ENCODE results near the gene CSRNP2.
A peak's percentile ranks its signal among the peaks of the same experiment; 100 is the strongest.
"Not testable (repeated sequence)": the region's sequence is repeated elsewhere in the genome, so short reads cannot be mapped to it uniquely, and the experiment has no call there.

CSRNP2 gene

GRCh38 chr12:51027342-51027835 is 56.0 kb downstream of the CSRNP2 start:
- no peak for DNase-seq (ENCODE audit: low read depth)

GRCh38 chr12:51025836-51026638 is 57.4 kb downstream of the CSRNP2 start, which contains the start of gene SLC11A2:
SLC11A2 (minus strand) TSS chr12:51026384; CDS start chr12:51010728, 15,656 bp downstream.
- DNase-seq (ENCODE audit: low read depth) = peak; percentile 95

GRCh38 chr12:51025338-51025835 is 58.0 kb downstream of the CSRNP2 start:
- peak; percentile 49 for DNase-seq (ENCODE audit: low read depth)

GRCh38 chr12:51023625-51024382 is 59.6 kb downstream of the CSRNP2 start:
- peak; percentile 23 for DNase-seq (ENCODE audit: low read depth)

GRCh38 chr12:51021694-51022093 is 61.7 kb downstream of the CSRNP2 start:
- no peak for DNase-seq (ENCODE audit: low read depth)

- no peak for DNase-seq (ENCODE audit: low read depth)
Observed at GRCh38 chr12:51020448-51021182, 62.8 kb downstream of the CSRNP2 start.

- DNase-seq (ENCODE audit: low read depth) = no peak
Observed at GRCh38 chr12:51019927-51020326, 63.5 kb downstream of the CSRNP2 start.

GRCh38 chr12:51018956-51019355 is 64.4 kb downstream of the CSRNP2 start:
- no peak for DNase-seq (ENCODE audit: low read depth)

GRCh38 chr12:51017452-51017851 is 65.9 kb downstream of the CSRNP2 start:
- no peak for DNase-seq (ENCODE audit: low read depth)

GRCh38 chr12:51014467-51014866 is 68.9 kb downstream of the CSRNP2 start:
- DNase-seq (ENCODE audit: low read depth) = not testable (repeated sequence)

GRCh38 chr12:51013441-51013840 is 70.0 kb downstream of the CSRNP2 start:
- DNase-seq (ENCODE audit: low read depth) = no peak

- DNase-seq (ENCODE audit: low read depth) = no peak
Observed at GRCh38 chr12:51012570-51013236, 70.7 kb downstream of the CSRNP2 start.

GRCh38 chr12:51011955-51012354 is 71.4 kb downstream of the CSRNP2 start:
- DNase-seq (ENCODE audit: low read depth) = no peak

Data from iris pigment epithelial cell (primary cell).